ENCODE results near the gene RRN3. TPM values are rescaled to one million over a fixed set of nuclear protein-coding genes. Genes with fewer than 3 reads are reported as not detected.

Gene RRN3

Small RNAs within 50 kb of the gene (small RNA-seq; reads per million reads assigned to genes)
- not detected for gene MIR1972-1 (ENCODE audit: insufficient read depth)

Data from neuronal stem cell (in vitro differentiated cells).